H1 (cell line): ENCODE measurements around the gene EMP3. TPM values are rescaled to one million over a fixed set of nuclear protein-coding genes. Genes with fewer than 3 reads are reported as not detected.

Source experiments
- TBP ChIP-seq: IDR thresholded peaks from 2 replicates; pipeline ENCODE4 v1.6.1; 2011; ENCODE audit warnings: low read depth, low read length, improper control_type of control experiment
- polyA plus RNA-seq, 7 experiments: library from polyadenylated mRNA; depleted of rRNA in 3 of 7; stranded (reverse) in 5 of 7; unstranded in 2 of 7; fragments of >200 nt in 5 of 7; fragments of 200-250 nt in 2 of 7; gene quantifications; 1 replicate in 5 of 7; 2 replicates in 1 of 7; 4 replicates in 1 of 7; pipeline versions ENCODE4 v1.2.1 to v1.2.3, GENCODE V29; 2011 to 2013; ENCODE audit warnings: missing spikeins in 2 of 7, mixed read lengths in 2 of 7
- total RNA-seq: library from RNA; stranded (reverse); fragmentation: NEBNext Ultra II Directional; extraction: Animal tissue kit (Norgen Biotek cat#: 25700); gene quantifications from 2 replicates; pipeline ENCODE4 v1.2.1, GENCODE V29; 2021
- TF ChIP-seq, protein P1 (sequence below): IDR thresholded peaks from 2 replicates; pipeline ENCODE4 v1.6.1; 2011; ENCODE audit warnings: low read length, improper control_type of control experiment

Gene EMP3
- total and polyA plus RNA-seq, 2 of the 8 experiments (the other 6 are each of a cell fraction or from before 2014, with no cell fraction given): 18.4 to 87.8 TPM

DNA sequence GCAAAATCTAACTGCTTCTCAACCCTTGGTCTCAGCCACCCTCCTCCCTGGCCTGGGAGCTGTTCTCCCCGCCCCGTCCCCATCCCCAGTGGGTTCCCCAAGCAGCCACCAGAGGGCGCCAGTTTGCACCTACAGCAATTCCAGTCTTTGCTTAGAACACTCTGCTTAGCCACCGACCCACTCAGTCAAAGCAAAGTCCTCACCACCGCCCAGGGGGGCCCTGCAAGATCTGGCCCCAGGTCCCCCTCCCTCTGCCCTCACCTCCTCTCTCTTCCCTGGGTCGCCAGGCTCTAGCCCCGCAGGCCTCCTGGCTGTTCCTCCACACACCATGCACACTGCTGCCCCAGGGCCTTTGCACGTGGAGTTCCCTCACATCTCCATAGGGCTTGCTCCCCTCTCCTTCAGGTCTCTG lies 26.0 kb downstream of the EMP3 start (continued):
- TF ChIP-seq, protein P1, sequence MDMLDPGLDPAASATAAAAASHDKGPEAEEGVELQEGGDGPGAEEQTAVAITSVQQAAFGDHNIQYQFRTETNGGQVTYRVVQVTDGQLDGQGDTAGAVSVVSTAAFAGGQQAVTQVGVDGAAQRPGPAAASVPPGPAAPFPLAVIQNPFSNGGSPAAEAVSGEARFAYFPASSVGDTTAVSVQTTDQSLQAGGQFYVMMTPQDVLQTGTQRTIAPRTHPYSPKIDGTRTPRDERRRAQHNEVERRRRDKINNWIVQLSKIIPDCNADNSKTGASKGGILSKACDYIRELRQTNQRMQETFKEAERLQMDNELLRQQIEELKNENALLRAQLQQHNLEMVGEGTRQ: no peak
- TF ChIP-seq TBP: no peak
